ENCODE measurements around the gene HSD17B2. TPM values are rescaled to one million over a fixed set of nuclear protein-coding genes. Genes with fewer than 3 reads are reported as not detected.

Gene HSD17B2
- polyA plus RNA-seq, 1 of the 3 experiments (the other 2 are of a cell fraction), result not detected

- no peaks in the 10 kb centered on the region for H3K9me3 ChIP-seq
- H3K4me3 ChIP-seq (ENCODE audit: low read depth in 2 of 2, low read length in 1 of 2), result no peak overlapping the region
- 27% methylated on average over 2 of the region's 2 CpGs for WGBS (ENCODE audit: low lambda C conversion rate)
- no peak overlapping the region for H3K4me2 ChIP-seq
- peaks cover 0 to 6% of the 10 kb centered on the region in 2 experiments; a peak in 1 of 4 replicates for H3K4me1 ChIP-seq (ENCODE audit: control insufficient read depth in 1 of 2, insufficient read depth in 2 of 2, low read depth in 1 of 2, low read length in 1 of 2)
- peaks cover 34% of the 10 kb centered on the region; the same call in 1 of the 2 replicates for H3K27me3 ChIP-seq (ENCODE audit: insufficient read depth)
- no peak overlapping the region for H3K27ac ChIP-seq (ENCODE audit: low read depth in 2 of 2, low read length in 1 of 2)
- H3K36me3 ChIP-seq (replicated peaks in 1 of 2; ENCODE audit: control insufficient read depth in 1 of 2, insufficient read depth in 2 of 2, low read length in 1 of 2), result no peaks in the 10 kb centered on the region
- POLR2A ChIA-PET, result no interaction called here
- DNase-seq, result no peak
- no peak overlapping the region for H2AFZ ChIP-seq (ENCODE audit: low read depth)
- no peaks in the 10 kb centered on the region for H4K20me1 ChIP-seq (ENCODE audit: insufficient read depth)
- H3K79me2 ChIP-seq (ENCODE audit: insufficient read depth), result no peaks in the 10 kb centered on the region
- no peaks in the 10 kb centered on the region for H3K9me2 ChIP-seq
- H3K9ac ChIP-seq, result no peak overlapping the region
- H3F3A ChIP-seq (replicated peaks; ENCODE audit: insufficient read depth), result no peaks in the 10 kb centered on the region
- CTCF ChIA-PET, result interaction anchor here (0.8 kb wide), 1 partner anchor 9 kb away, joined by 3 read pairs; no protein-coding TSS in a partner anchor
- no peak for TF ChIP-seq POLR2AphosphoS5 (IDR thresholded peaks at IDR 0.05; ENCODE audit: low read depth, low read length)
- TF ChIP-seq FOXM1 (IDR thresholded peaks at IDR 0.05; ENCODE audit: low read depth), result no peak
- no peak for TF ChIP-seq MAX (IDR thresholded peaks at IDR 0.05; ENCODE audit: low read depth)
- TF ChIP-seq TCF12 (IDR thresholded peaks at IDR 0.05), result no peak
- no peak for TF ChIP-seq RCOR1 (IDR thresholded peaks at IDR 0.05; ENCODE audit: low read length)
- no peak for TF ChIP-seq CTCF (IDR thresholded peaks at IDR 0.05)
- TF ChIP-seq RFX5 (IDR thresholded peaks at IDR 0.05; ENCODE audit: low read length), result no peak
- no peak for TF ChIP-seq MEF2A (IDR thresholded peaks at IDR 0.05; ENCODE audit: borderline replicate concordance, low read depth)
- TF ChIP-seq SIN3A (IDR thresholded peaks at IDR 0.05; ENCODE audit: borderline replicate concordance, low read depth, low read length), result no peak
- no peak for TF ChIP-seq PBX3 (IDR thresholded peaks at IDR 0.05)
- no peak for TF ChIP-seq RXRA (IDR thresholded peaks at IDR 0.05; ENCODE audit: borderline replicate concordance, low read depth)
- no peak for TF ChIP-seq YY1 (IDR thresholded peaks at IDR 0.05; ENCODE audit: low read depth)
- no peak for TF ChIP-seq USF1 (IDR thresholded peaks at IDR 0.05; ENCODE audit: borderline replicate concordance, low read depth)
- TF ChIP-seq TEAD4 (IDR thresholded peaks at IDR 0.05; ENCODE audit: borderline replicate concordance, insufficient read depth), result no peak
Observed at GRCh38 chr16:82045465-82045864, 10.4 kb downstream of the HSD17B2 start.

- Histone ChIP-seq H3K9me2 (no peaks in the 10 kb centered on the region), H3K27ac (ENCODE audit: low read depth in 2 of 2, low read length in 1 of 2) (no peak overlapping the region), H3K4me2 (no peak overlapping the region), H3K36me3 (replicated peaks in 1 of 2; ENCODE audit: control insufficient read depth in 1 of 2, insufficient read depth in 2 of 2, low read length in 1 of 2) (no peaks in the 10 kb centered on the region), H4K20me1 (ENCODE audit: insufficient read depth) (no peaks in the 10 kb centered on the region), H3K79me2 (ENCODE audit: insufficient read depth) (no peaks in the 10 kb centered on the region), H3K4me3 (ENCODE audit: low read depth in 2 of 2, low read length in 1 of 2) (no peak overlapping the region), H3K9me3 (no peaks in the 10 kb centered on the region), H3K4me1 (ENCODE audit: control insufficient read depth in 1 of 2, insufficient read depth in 2 of 2, low read depth in 1 of 2, low read length in 1 of 2) (peaks cover 0 to 6% of the 10 kb centered on the region in 2 experiments; a peak in 1 of 4 replicates), H3K27me3 (ENCODE audit: insufficient read depth) (peaks cover 40% of the 10 kb centered on the region; the same call in 1 of the 2 replicates), H2AFZ (ENCODE audit: low read depth) (no peak overlapping the region), H3F3A (replicated peaks; ENCODE audit: insufficient read depth) (no peaks in the 10 kb centered on the region), H3K9ac (no peak overlapping the region)
- ChIA-PET CTCF (no interaction called here), POLR2A (no interaction called here)
- 17% methylated on average over 4 of the region's 4 CpGs for WGBS (ENCODE audit: low lambda C conversion rate)
- TF ChIP-seq MXI1 (IDR thresholded peaks at IDR 0.05; ENCODE audit: low read depth, low read length) (no peak), EZH2phosphoT487 (IDR thresholded peaks at IDR 0.05; ENCODE audit: borderline replicate concordance, low read depth) (no peak), RAD21 (IDR thresholded peaks at IDR 0.05; ENCODE audit: low read length) (no peak), FOSL2 (IDR thresholded peaks at IDR 0.05; ENCODE audit: borderline replicate concordance, low read depth) (no peak), RXRA (IDR thresholded peaks at IDR 0.05; ENCODE audit: borderline replicate concordance, low read depth) (no peak), CHD2 (IDR thresholded peaks at IDR 0.05; ENCODE audit: low read length, partially characterized antibody) (no peak), TEAD4 (IDR thresholded peaks at IDR 0.05; ENCODE audit: borderline replicate concordance, insufficient read depth) (no peak), PBX3 (IDR thresholded peaks at IDR 0.05) (no peak), YY1 (IDR thresholded peaks at IDR 0.05; ENCODE audit: low read depth) (no peak), SMC3 (IDR thresholded peaks at IDR 0.05; ENCODE audit: low read depth, low read length) (no peak), USF2 (IDR thresholded peaks at IDR 0.05; ENCODE audit: borderline replicate concordance, low read depth, low read length) (no peak)
- DNase-seq, result no peak
Observed at GRCh38 chr16:82046541-82046940, 11.5 kb downstream of the HSD17B2 start.

Data from SK-N-SH (cell line).